ENCODE data around the gene ZSCAN2.

GRCh38 chr15:84668221-84668982 lies 67.6 kb downstream of the ZSCAN2 start:
- TF ChIP-seq, protein P1, sequence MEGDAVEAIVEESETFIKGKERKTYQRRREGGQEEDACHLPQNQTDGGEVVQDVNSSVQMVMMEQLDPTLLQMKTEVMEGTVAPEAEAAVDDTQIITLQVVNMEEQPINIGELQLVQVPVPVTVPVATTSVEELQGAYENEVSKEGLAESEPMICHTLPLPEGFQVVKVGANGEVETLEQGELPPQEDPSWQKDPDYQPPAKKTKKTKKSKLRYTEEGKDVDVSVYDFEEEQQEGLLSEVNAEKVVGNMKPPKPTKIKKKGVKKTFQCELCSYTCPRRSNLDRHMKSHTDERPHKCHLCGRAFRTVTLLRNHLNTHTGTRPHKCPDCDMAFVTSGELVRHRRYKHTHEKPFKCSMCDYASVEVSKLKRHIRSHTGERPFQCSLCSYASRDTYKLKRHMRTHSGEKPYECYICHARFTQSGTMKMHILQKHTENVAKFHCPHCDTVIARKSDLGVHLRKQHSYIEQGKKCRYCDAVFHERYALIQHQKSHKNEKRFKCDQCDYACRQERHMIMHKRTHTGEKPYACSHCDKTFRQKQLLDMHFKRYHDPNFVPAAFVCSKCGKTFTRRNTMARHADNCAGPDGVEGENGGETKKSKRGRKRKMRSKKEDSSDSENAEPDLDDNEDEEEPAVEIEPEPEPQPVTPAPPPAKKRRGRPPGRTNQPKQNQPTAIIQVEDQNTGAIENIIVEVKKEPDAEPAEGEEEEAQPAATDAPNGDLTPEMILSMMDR (IDR thresholded peaks at IDR 0.05; ENCODE audit: insufficient read depth, low read depth, low read length) = no peak
- no peak for TF ChIP-seq EZH2 (IDR thresholded peaks at IDR 0.05; ENCODE audit: insufficient read depth, low read length)

All from astrocyte (in vitro differentiated cells and primary cell).